Measurements from ENCODE around the gene CFAP74. TPM values are rescaled to one million over a fixed set of nuclear protein-coding genes. Genes with fewer than 3 reads are reported as not detected.

Gene CFAP74
- total and polyA plus RNA-seq, 7 donors = 0.03 to 0.27 TPM; not detected in 5

DNA sequence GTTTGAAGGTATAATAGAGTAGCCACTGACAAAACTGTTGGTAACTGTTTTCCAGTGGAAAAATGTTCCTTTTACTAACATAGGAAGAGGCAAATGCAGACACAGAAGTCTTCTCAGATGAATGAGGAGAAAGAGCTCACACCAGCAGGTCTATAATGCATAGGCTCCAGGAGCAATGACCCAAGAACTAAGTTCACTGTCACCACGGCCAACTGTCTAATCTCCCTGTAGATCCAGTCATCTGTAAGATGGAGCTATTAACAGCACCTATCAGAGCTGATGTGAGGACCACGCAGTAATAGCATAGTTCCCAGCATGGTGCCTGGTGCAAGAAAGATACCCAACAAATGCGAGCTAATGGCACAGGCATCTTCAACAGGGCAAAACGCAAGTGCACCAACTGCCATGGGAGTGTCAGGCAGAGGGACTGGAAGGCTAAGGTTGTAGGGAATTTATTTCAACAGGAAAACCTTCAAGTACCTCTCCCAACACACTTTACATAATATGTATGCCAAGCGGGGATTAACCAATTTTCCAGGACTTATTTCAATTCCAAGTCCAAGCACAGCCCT is 125.6 kb downstream of the CFAP74 start:
- WGBS, 2 donors = 89 to 92% methylated on average over 5 of the region's 5 CpGs
- DNase-seq = no peak
- TF ChIP-seq POLR2AphosphoS5 (IDR thresholded peaks at IDR 0.05) = no peak
- TF ChIP-seq POLR2A (IDR thresholded peaks at IDR 0.05) = no peak
- no peak for TF ChIP-seq EP300 (IDR thresholded peaks at IDR 0.05)
- TF ChIP-seq, protein P1, sequence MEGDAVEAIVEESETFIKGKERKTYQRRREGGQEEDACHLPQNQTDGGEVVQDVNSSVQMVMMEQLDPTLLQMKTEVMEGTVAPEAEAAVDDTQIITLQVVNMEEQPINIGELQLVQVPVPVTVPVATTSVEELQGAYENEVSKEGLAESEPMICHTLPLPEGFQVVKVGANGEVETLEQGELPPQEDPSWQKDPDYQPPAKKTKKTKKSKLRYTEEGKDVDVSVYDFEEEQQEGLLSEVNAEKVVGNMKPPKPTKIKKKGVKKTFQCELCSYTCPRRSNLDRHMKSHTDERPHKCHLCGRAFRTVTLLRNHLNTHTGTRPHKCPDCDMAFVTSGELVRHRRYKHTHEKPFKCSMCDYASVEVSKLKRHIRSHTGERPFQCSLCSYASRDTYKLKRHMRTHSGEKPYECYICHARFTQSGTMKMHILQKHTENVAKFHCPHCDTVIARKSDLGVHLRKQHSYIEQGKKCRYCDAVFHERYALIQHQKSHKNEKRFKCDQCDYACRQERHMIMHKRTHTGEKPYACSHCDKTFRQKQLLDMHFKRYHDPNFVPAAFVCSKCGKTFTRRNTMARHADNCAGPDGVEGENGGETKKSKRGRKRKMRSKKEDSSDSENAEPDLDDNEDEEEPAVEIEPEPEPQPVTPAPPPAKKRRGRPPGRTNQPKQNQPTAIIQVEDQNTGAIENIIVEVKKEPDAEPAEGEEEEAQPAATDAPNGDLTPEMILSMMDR (IDR thresholded peaks at IDR 0.05) = no peak
- Histone ChIP-seq H3K27ac (no peak overlapping the region), H3K27me3 (no peaks in the 10 kb centered on the region), H3K4me1 (peaks cover 0 to 94% (median 65%) of the 10 kb centered on the region in 4 donors), H3K9me3 (no peaks in the 10 kb centered on the region), H3K4me3 (no peak overlapping the region), H3K36me3 (peaks cover 0 to 12% (median 2%) of the 10 kb centered on the region in 4 donors)
- intact Hi-C loops (cut with DNase I) = no loop called here

DNA sequence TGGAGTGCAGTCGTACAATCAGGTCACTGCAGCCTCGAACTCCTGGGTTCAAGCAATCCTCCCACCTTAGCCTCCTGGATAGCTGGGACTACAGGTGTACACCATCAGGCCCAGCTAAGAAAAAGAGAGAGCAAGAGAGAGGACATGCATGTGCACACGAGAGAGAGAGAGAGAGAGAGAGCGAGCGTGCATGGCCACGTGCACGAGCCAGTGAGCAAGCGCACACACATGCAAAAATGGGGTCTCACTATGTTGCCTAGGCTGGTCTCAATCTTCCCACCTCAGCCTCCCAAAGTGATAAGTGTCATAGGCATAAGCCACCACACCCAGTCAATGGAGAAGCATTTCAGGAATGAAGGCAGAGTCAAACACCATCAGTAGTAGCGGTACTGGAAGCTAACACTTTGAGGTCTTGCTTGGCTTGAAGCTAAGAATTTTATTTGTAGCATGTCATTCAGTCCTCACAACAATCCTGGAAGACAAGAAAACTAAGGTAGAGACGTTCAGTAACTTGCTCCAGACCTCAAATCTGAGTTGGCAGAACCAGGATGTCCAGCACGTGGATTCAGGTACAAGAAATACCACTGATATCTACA is 127.2 kb downstream of the CFAP74 start:
- TF ChIP-seq, protein P1 (IDR thresholded peaks at IDR 0.05) = no peak
- TF ChIP-seq POLR2A (IDR thresholded peaks at IDR 0.05) (no peak), EP300 (IDR thresholded peaks at IDR 0.05) (no peak), POLR2AphosphoS5 (IDR thresholded peaks at IDR 0.05) (no peak)
- no peak for DNase-seq
- 85 to 89% methylated on average over 11 of the region's 11 CpGs for WGBS, 2 donors
- peaks cover 0 to 94% (median 64%) of the 10 kb centered on the region in 4 donors for H3K4me1 ChIP-seq
- no peak overlapping the region for H3K4me3 ChIP-seq
- H3K9me3 ChIP-seq = no peaks in the 10 kb centered on the region
- H3K36me3 ChIP-seq = peaks cover 0 to 12% (median 2%) of the 10 kb centered on the region in 4 donors
- intact Hi-C loops (cut with DNase I) = no loop called here
- no peaks in the 10 kb centered on the region for H3K27me3 ChIP-seq
- no peak overlapping the region for H3K27ac ChIP-seq

- no peak for TF ChIP-seq POLR2A (IDR thresholded peaks at IDR 0.05)
- TF ChIP-seq EP300 (IDR thresholded peaks at IDR 0.05) = no peak
- TF ChIP-seq, protein P1 (IDR thresholded peaks at IDR 0.05) = no peak
- TF ChIP-seq POLR2AphosphoS5 (IDR thresholded peaks at IDR 0.05) = no peak
- no peak overlapping the region for H3K4me3 ChIP-seq
- H3K36me3 ChIP-seq = peaks cover 0 to 12% (median 2%) of the 10 kb centered on the region in 4 donors
- H3K27ac ChIP-seq = no peak overlapping the region
- 84 to 92% methylated on average over 1 of the region's 1 CpG for WGBS, 2 donors
- no peak for DNase-seq
- no peaks in the 10 kb centered on the region for H3K27me3 ChIP-seq
- no peaks in the 10 kb centered on the region for H3K9me3 ChIP-seq
- intact Hi-C loops (cut with DNase I) = no loop called here
- peaks cover 0 to 94% (median 61%) of the 10 kb centered on the region in 4 donors for H3K4me1 ChIP-seq
Observed at GRCh38 chr1:1875932-1876331, 127.7 kb downstream of the CFAP74 start.

DNA sequence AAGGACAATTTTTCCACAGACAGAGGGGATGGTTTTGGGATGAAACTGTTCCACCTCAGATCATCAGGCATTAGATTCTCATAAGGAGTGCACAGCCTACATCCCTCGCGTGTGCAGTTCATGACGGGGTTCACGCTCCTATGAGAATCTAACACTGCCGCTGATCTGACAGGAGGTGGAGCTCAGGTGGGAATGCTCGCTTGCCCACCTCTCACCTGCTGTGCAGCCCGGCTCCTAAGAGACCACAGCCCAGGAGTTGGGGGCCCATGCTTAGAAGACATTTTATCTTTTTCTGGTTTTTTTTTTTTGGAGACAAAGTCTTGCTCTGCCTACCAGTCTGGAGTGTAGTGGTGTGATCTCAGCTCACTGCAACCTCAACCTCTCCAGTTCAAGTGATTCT is 128.7 kb downstream of the CFAP74 start:
- no peak for DNase-seq
- peaks cover 0 to 93% (median 53%) of the 10 kb centered on the region in 4 donors for H3K4me1 ChIP-seq

More for the DNA sequence above, 128.7 kb downstream of the CFAP74 start:
- no peak overlapping the region for H3K4me3 ChIP-seq
- H3K27me3 ChIP-seq = no peaks in the 10 kb centered on the region
- TF ChIP-seq POLR2AphosphoS5 (IDR thresholded peaks at IDR 0.05) (no peak), POLR2A (IDR thresholded peaks at IDR 0.05) (no peak), EP300 (IDR thresholded peaks at IDR 0.05) (no peak)
- TF ChIP-seq, protein P1 (IDR thresholded peaks at IDR 0.05) = no peak
- H3K9me3 ChIP-seq = no peaks in the 10 kb centered on the region
- H3K27ac ChIP-seq = no peak overlapping the region
- intact Hi-C loops (cut with DNase I) = no loop called here
- peaks cover 0 to 12% (median 2%) of the 10 kb centered on the region in 4 donors for H3K36me3 ChIP-seq
- WGBS, 2 donors = 97 to 98% methylated on average over 7 of the region's 7 CpGs

All from sigmoid colon (tissue), 7 donors.